Trophoblast cell (in vitro differentiated cells and primary cell): ENCODE measurements around the gene STYX.

Experiments
- DNase-seq, 2 donors: peaks; one replicate each; pipeline ENCODE4 v3.0.0-alpha.2; 2016
- H2AFZ ChIP-seq: 2 replicates; pipeline ENCODE4 v1.6.1; 2013; ENCODE audit warnings: low read length, moderate library complexity, mild to moderate bottlenecking; ENCODE audit not compliant: insufficient read depth, poor library complexity
- H2AK5ac ChIP-seq: 2 replicates; pipeline ENCODE4 v1.6.1; 2013; ENCODE audit warnings: mild to moderate bottlenecking, low read length
- H2BK120ac ChIP-seq: 2 replicates; pipeline ENCODE4 v1.6.1; 2013; ENCODE audit warnings: low read length, mild to moderate bottlenecking, moderate library complexity; ENCODE audit not compliant: insufficient read depth, poor library complexity
- H2BK12ac ChIP-seq: 2 replicates; pipeline ENCODE4 v1.6.1; 2013; ENCODE audit warnings: mild to moderate bottlenecking, low read length, moderate library complexity
- H2BK5ac ChIP-seq: 2 replicates; pipeline ENCODE4 v1.6.1; 2013; ENCODE audit warnings: low read length, low read depth, moderate library complexity, mild to moderate bottlenecking; ENCODE audit not compliant: poor library complexity
- H3K14ac ChIP-seq: 2 replicates; pipeline ENCODE4 v1.6.1; 2013; ENCODE audit warnings: mild to moderate bottlenecking, low read length
- H3K18ac ChIP-seq: 2 replicates; pipeline ENCODE4 v1.6.1; 2013; ENCODE audit warnings: mild to moderate bottlenecking, low read length
- H3K23ac ChIP-seq: 2 replicates; pipeline ENCODE4 v1.6.1; 2013; ENCODE audit warnings: low read length
- H3K27ac ChIP-seq: 2 replicates; pipeline ENCODE4 v1.5.1; 2013; ENCODE audit warnings: low read depth, mild to moderate bottlenecking, inconsistent platforms, low read length, moderate library complexity
- H3K27me3 ChIP-seq: 2 replicates; pipeline ENCODE4 v1.6.1; 2013; ENCODE audit warnings: inconsistent platforms, mild to moderate bottlenecking, low read length, moderate library complexity; ENCODE audit not compliant: insufficient read depth
- H3K36me3 ChIP-seq, 2 experiments: 1 replicate in 1 of 2; 2 replicates in 1 of 2; pipeline ENCODE4 v1.6.1; 2013; ENCODE audit warnings: low read length in 2 of 2, mild to moderate bottlenecking in 2 of 2, moderate library complexity in 1 of 2; ENCODE audit not compliant: insufficient read depth in 2 of 2, control insufficient read depth in 1 of 2
- H3K4ac ChIP-seq: 2 replicates; pipeline ENCODE4 v1.6.1; 2013; ENCODE audit warnings: low read depth, mild to moderate bottlenecking, low read length, moderate library complexity
- H3K4me1 ChIP-seq, 2 experiments: 1 replicate in 1 of 2; 2 replicates in 1 of 2; pipeline ENCODE4 v1.6.1; 2013; ENCODE audit warnings: low read length in 2 of 2, mild to moderate bottlenecking in 2 of 2, moderate library complexity in 1 of 2; ENCODE audit not compliant: insufficient read depth in 2 of 2, control insufficient read depth in 1 of 2
- H3K4me2 ChIP-seq: 2 replicates; pipeline ENCODE4 v1.6.1; 2013; ENCODE audit warnings: inconsistent platforms, mild to moderate bottlenecking, low read length, moderate library complexity
- H3K4me3 ChIP-seq: 2 replicates; pipeline ENCODE4 v1.5.1; 2013; ENCODE audit warnings: mild to moderate bottlenecking, low read depth, low read length, inconsistent platforms
- H3K79me1 ChIP-seq: one replicate; pipeline ENCODE4 v1.6.1; 2013; ENCODE audit warnings: low read length
- H3K79me2 ChIP-seq: 2 replicates; pipeline ENCODE4 v1.6.1; 2013; ENCODE audit warnings: low read length, mild to moderate bottlenecking; ENCODE audit not compliant: control insufficient read depth, insufficient read depth, poor library complexity
- H3K9ac ChIP-seq: 2 replicates; pipeline ENCODE4 v1.6.1; 2013; ENCODE audit warnings: mild to moderate bottlenecking, low read length
- H3K9me3 ChIP-seq: 2 replicates; pipeline ENCODE4 v1.6.1; 2013; ENCODE audit warnings: low read depth, mild to moderate bottlenecking, control low read depth, inconsistent platforms, low read length; ENCODE audit not compliant: insufficient read depth
- H4K12ac ChIP-seq: 2 replicates; pipeline ENCODE4 v1.6.1; 2013; ENCODE audit warnings: low read depth, mild to moderate bottlenecking, low read length, moderate library complexity
- H4K8ac ChIP-seq: 2 replicates; pipeline ENCODE4 v1.6.1; 2013; ENCODE audit warnings: low read depth, mild to moderate bottlenecking, low read length, moderate library complexity
- H4K91ac ChIP-seq: one replicate; pipeline ENCODE4 v1.6.1; 2013; ENCODE audit warnings: low read depth, mild to moderate bottlenecking, low read length, moderate library complexity
- WGBS: extraction: QIAGEN DNeasy Blood & Tissue Kit; methylation state at CpG from one replicate; pipeline ENCODE4 v1.1.7; 2013; ENCODE audit warnings: missing lambda C conversion rate; ENCODE audit not compliant: insufficient read length, insufficient coverage; ENCODE audit errors: extremely low coverage; 5-methylcytosine and 5-hydroxymethylcytosine counted together

Gene STYX

GRCh38 chr14:52703664-52704063 is 26.3 kb upstream of the STYX start:
- no peak overlapping the region for H4K12ac ChIP-seq
- H2BK5ac ChIP-seq, result no peak overlapping the region
- H3K79me1 ChIP-seq, result peaks cover 8% of the 10 kb centered on the region
- no peak overlapping the region for H3K23ac ChIP-seq
- H3K4me2 ChIP-seq, result no peak overlapping the region
- no peak overlapping the region for H2AK5ac ChIP-seq
- H2BK12ac ChIP-seq, result no peak overlapping the region
- no peak overlapping the region for H3K9ac ChIP-seq
- no peak overlapping the region for H3K14ac ChIP-seq
- no peak overlapping the region for H3K18ac ChIP-seq
- DNase-seq, result no peak
- H3K4ac ChIP-seq, result no peak overlapping the region
- H3K79me2 ChIP-seq, result peaks cover 6% of the 10 kb centered on the region
- no peak overlapping the region for H4K91ac ChIP-seq
- H2BK120ac ChIP-seq, result no peak overlapping the region
- H3K4me3 ChIP-seq, result no peak overlapping the region
- H3K9me3 ChIP-seq, result no peaks in the 10 kb centered on the region
- H3K27me3 ChIP-seq, result no peaks in the 10 kb centered on the region
- no peak overlapping the region for H4K8ac ChIP-seq
- no peaks in the 10 kb centered on the region for H3K36me3 ChIP-seq
- H2AFZ ChIP-seq, result no peak overlapping the region
- H3K27ac ChIP-seq, result no peak overlapping the region
- no CpG with 5 or more reads among the region's 2 CpGs for WGBS
- peaks cover 0 to 2% of the 10 kb centered on the region in 2 experiments for H3K4me1 ChIP-seq

GRCh38 chr14:52706286-52706685 is 23.7 kb upstream of the STYX start:
- Histone ChIP-seq H3K27ac (peak overlapping the region; percentile 71), H3K4me2 (peak overlapping the region; percentile 22), H3K9me3 (no peaks in the 10 kb centered on the region), H2AK5ac (peak overlapping the region; percentile 53), H3K18ac (no peak overlapping the region), H3K4me1 (peaks cover 0 to 2% of the 10 kb centered on the region in 2 experiments), H4K8ac (peak overlapping the region; percentile 76), H3K79me2 (peaks cover 6% of the 10 kb centered on the region), H3K23ac (no peak overlapping the region), H3K9ac (no peak overlapping the region), H4K12ac (peak overlapping the region; percentile 85), H3K14ac (no peak overlapping the region), H2BK12ac (no peak overlapping the region), H2BK5ac (no peak overlapping the region), H2BK120ac (no peak overlapping the region), H2AFZ (no peak overlapping the region), H3K4ac (no peak overlapping the region), H3K36me3 (peaks cover 2% of the 10 kb centered on the region in 2 experiments), H4K91ac (no peak overlapping the region), H3K27me3 (no peaks in the 10 kb centered on the region), H3K4me3 (no peak overlapping the region), H3K79me1 (peaks cover 8% of the 10 kb centered on the region)
- WGBS, result no CpG with 5 or more reads among the region's 5 CpGs
- no peak for DNase-seq

GRCh38 chr14:52706724-52707706 is 23.0 kb upstream of the STYX start, which contains the start of gene PSMC6:
Gene PSMC6, plus strand, starts transcription at chr14:52707200. Its CDS starts 20 bp downstream, at chr14:52707220.
- Histone ChIP-seq H3K4me2 (peak within 1 kb of the TSS; percentile 74), H2AK5ac (peak within 1 kb of the TSS; percentile 71), H3K4me1 (peaks cover 0 to 2% of the 10 kb centered on the region in 2 experiments), H3K9ac (peak within 1 kb of the TSS; percentile 77), H3K4me3 (peak within 1 kb of the TSS; percentile 82), H4K91ac (peak within 1 kb of the TSS; percentile 69), H4K12ac (peak within 1 kb of the TSS; percentile 96), H3K9me3 (no peaks in the 10 kb centered on the region), H3K23ac (no peak within 1 kb of the TSS), H3K14ac (peak within 1 kb of the TSS; percentile 85), H3K4ac (peak within 1 kb of the TSS; percentile 99), H3K27ac (peak within 1 kb of the TSS; percentile 71), H2BK12ac (no peak within 1 kb of the TSS), H3K79me2 (peaks cover 6% of the 10 kb centered on the region), H3K79me1 (peaks cover 8% of the 10 kb centered on the region), H3K36me3 (peaks cover 2 to 3% of the 10 kb centered on the region in 2 experiments), H2BK5ac (peak within 1 kb of the TSS; percentile 92), H3K18ac (peak within 1 kb of the TSS; percentile 78), H2BK120ac (peak within 1 kb of the TSS; percentile 18), H4K8ac (peak within 1 kb of the TSS; percentile 97), H2AFZ (peak within 1 kb of the TSS; percentile 99), H3K27me3 (no peaks in the 10 kb centered on the region)
- DNase-seq, result peak; percentile 91 to 95
- WGBS, result no CpG with 5 or more reads among the region's 43 CpGs

DNA sequence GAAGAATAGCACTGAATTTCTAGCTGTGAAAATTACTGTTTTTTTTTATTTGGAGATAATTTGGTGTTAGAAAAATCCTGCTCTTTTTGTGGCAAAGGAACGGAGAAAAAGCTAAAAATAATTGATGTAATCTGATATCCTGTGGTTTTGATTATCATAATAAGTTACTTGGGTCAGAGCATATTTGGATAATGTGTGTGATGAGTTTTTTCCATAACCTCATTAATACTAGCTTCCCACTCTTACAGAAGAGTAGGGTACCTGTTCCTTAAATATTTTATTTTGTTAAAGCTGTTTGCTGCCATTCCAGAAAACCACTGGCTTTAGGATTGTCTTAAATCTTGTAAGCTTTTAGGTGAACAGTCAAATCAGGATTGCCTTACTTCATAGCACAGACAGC is 18.3 kb upstream of the STYX start:
- no peaks in the 10 kb centered on the region for H3K4me1 ChIP-seq
- no peak overlapping the region for H4K12ac ChIP-seq
- no peak overlapping the region for H3K4me2 ChIP-seq
- H2BK120ac ChIP-seq, result no peak overlapping the region
- no peak overlapping the region for H3K18ac ChIP-seq
- DNase-seq, result no peak
- H3K4me3 ChIP-seq, result no peak overlapping the region
- H4K8ac ChIP-seq, result no peak overlapping the region
- no peaks in the 10 kb centered on the region for H3K27me3 ChIP-seq
- no peak overlapping the region for H3K23ac ChIP-seq
- H3K27ac ChIP-seq, result no peak overlapping the region
- H3K36me3 ChIP-seq, result peaks cover 22 to 25% of the 10 kb centered on the region in 2 experiments
- no peak overlapping the region for H2AFZ ChIP-seq
- H3K79me1 ChIP-seq, result peaks cover 7% of the 10 kb centered on the region
- H3K14ac ChIP-seq, result no peak overlapping the region
- no peak overlapping the region for H2AK5ac ChIP-seq
- H3K9ac ChIP-seq, result no peak overlapping the region
- H4K91ac ChIP-seq, result no peak overlapping the region
- H2BK12ac ChIP-seq, result no peak overlapping the region
- peaks cover 6% of the 10 kb centered on the region for H3K79me2 ChIP-seq
- no CpG with 5 or more reads among the region's 1 CpG for WGBS
- no peak overlapping the region for H2BK5ac ChIP-seq
- no peak overlapping the region for H3K4ac ChIP-seq
- H3K9me3 ChIP-seq, result no peaks in the 10 kb centered on the region
